Endothelial cell of umbilical vein (primary cell): Measurements from ENCODE around the gene TMEM95. TPM values are rescaled to one million over a fixed set of nuclear protein-coding genes. Genes with fewer than 3 reads are reported as not detected.

Source experiments
- BruUV-seq: library from RNA; stranded (reverse); fragments of 400-500 nt; replicated peaks from 2 replicates; lab custom pipeline; 2021; lab: Mats Ljungman, UMichigan
- CTCF ChIA-PET: fragments of 300-600, 350-600 bp; sonication (Branson Sonifier 250); formaldehyde crosslinking; loops from one replicate; lab custom pipeline; 2021; ENCODE audit warnings: antibody characterized with exemption, inconsistent platforms; lab: Charles Lee
- POLR2A ChIA-PET: fragments of 300-600, 350-600 bp; sonication (Branson Sonifier 250); formaldehyde crosslinking; loops from one replicate; lab custom pipeline; 2021; ENCODE audit warnings: antibody characterized with exemption, inconsistent platforms; lab: Charles Lee
- DNase-seq: peaks from one replicate; pipeline ENCODE4 v3.0.0-alpha.2; 2011; ENCODE audit warnings: low read depth, low spot score
- FAIRE-seq: peaks from 2 replicates; lab custom pipeline; 2011; peaks lifted over from hg19 to GRCh38; lab: Jason Lieb, UNC
- H2AFZ ChIP-seq: 2 replicates; pipeline ENCODE4 v1.6.0; 2012; ENCODE audit warnings: low read depth, low read length, control low read depth, inconsistent platforms
- H3K27ac ChIP-seq: 2 replicates; pipeline ENCODE4 v1.5.1; 2011; ENCODE audit warnings: low read depth, mild to moderate bottlenecking, control low read depth, low read length, moderate library complexity; ENCODE audit not compliant: insufficient read depth
- H3K27me3 ChIP-seq, 2 experiments: 2 replicates each; pipeline versions ENCODE4 v1.6.0 to v1.6.1; 2011; ENCODE audit warnings: low read length in 2 of 2, mixed read lengths in 1 of 2; ENCODE audit not compliant: control insufficient read depth in 2 of 2, insufficient read depth in 2 of 2
- H3K36me3 ChIP-seq, 2 experiments: 2 replicates in 1 of 2; 3 replicates in 1 of 2; pipeline ENCODE4 v1.5.1; 2011; ENCODE audit warnings: low read length in 2 of 2, mild to moderate bottlenecking in 1 of 2, moderate library complexity in 1 of 2; ENCODE audit not compliant: control insufficient read depth in 2 of 2, insufficient read depth in 2 of 2; ENCODE audit errors: extremely low read depth in 1 of 2
- H3K4me1 ChIP-seq: 3 replicates; pipeline ENCODE4 v1.5.1; 2011; ENCODE audit warnings: mild to moderate bottlenecking, low read length; ENCODE audit not compliant: control insufficient read depth, insufficient read depth; ENCODE audit errors: extremely low read depth
- H3K4me2 ChIP-seq: 2 replicates; pipeline ENCODE4 v1.6.1; 2011; ENCODE audit warnings: low read length, control low read depth, mixed read lengths; ENCODE audit not compliant: insufficient read depth
- H3K4me3 ChIP-seq, 3 experiments: fragments of 200-600 bp in 1 of 3; sonication (generic), shearing (Covaris generic) in 1 of 3; replicated peaks in 1 of 3; 2 replicates each; pipeline ENCODE4 v1.5.1; 2011 to 2016; ENCODE audit warnings: control low read depth in 3 of 3, low read length in 3 of 3, mild to moderate bottlenecking in 2 of 3, inconsistent platforms in 1 of 3, low read depth in 1 of 3, moderate library complexity in 1 of 3; ENCODE audit not compliant: insufficient read depth in 1 of 3
- H3K79me2 ChIP-seq: 2 replicates; pipeline ENCODE4 v1.6.0; 2012; ENCODE audit warnings: low read length, inconsistent platforms; ENCODE audit not compliant: control insufficient read depth, insufficient read depth
- H3K9ac ChIP-seq: replicated peaks from 2 replicates; pipeline ENCODE3; 2011; ENCODE audit warnings: low read length, control low read depth; ENCODE audit not compliant: insufficient read depth; ENCODE audit errors: extremely low read depth
- H3K9me1 ChIP-seq: replicated peaks from 3 replicates; pipeline ENCODE4 v1.6.0; 2011; ENCODE audit warnings: mild to moderate bottlenecking, low read length; ENCODE audit not compliant: control insufficient read depth, insufficient read depth; ENCODE audit errors: extremely low read depth
- H3K9me3 ChIP-seq: replicated peaks from 2 replicates; pipeline ENCODE4 v1.5.1; 2012; ENCODE audit warnings: low read length, inconsistent platforms; ENCODE audit not compliant: control insufficient read depth, insufficient read depth
- H4K20me1 ChIP-seq: replicated peaks from 2 replicates; pipeline ENCODE3; 2011; ENCODE audit warnings: mild to moderate bottlenecking, low read length; ENCODE audit not compliant: control insufficient read depth, insufficient read depth; ENCODE audit errors: extremely low read depth
- CTCF ChIP-seq, 2 donors: IDR thresholded peaks; 1 replicate in 1 of 2; 2 replicates in 1 of 2; pipeline ENCODE4 v1.5.1; 2011; ENCODE audit warnings: low read length in 2 of 2, mild to moderate bottlenecking in 2 of 2, moderate library complexity in 2 of 2, control low read depth in 1 of 2, inconsistent platforms in 1 of 2, low read depth in 1 of 2; ENCODE audit not compliant: insufficient read depth in 1 of 2; ENCODE audit errors: extremely low read depth in 1 of 2
- EZH2 ChIP-seq: IDR thresholded peaks from 2 replicates; pipeline ENCODE4 v1.6.1; 2012; ENCODE audit warnings: borderline replicate concordance, low read depth, mild to moderate bottlenecking, moderate library complexity, low read length, inconsistent platforms; ENCODE audit not compliant: severe bottlenecking
- FOS ChIP-seq: IDR thresholded peaks from 2 replicates; pipeline ENCODE4 v1.6.1; 2011; ENCODE audit warnings: mild to moderate bottlenecking, low read length, moderate library complexity, borderline replicate concordance; ENCODE audit not compliant: insufficient read depth
- GATA2 ChIP-seq: IDR thresholded peaks from 2 replicates; pipeline ENCODE4 v1.7.0; 2011; ENCODE audit warnings: low read depth, mild to moderate bottlenecking, moderate library complexity, mixed read lengths, low read length; ENCODE audit not compliant: insufficient read length, insufficient read depth
- JUN ChIP-seq: IDR thresholded peaks from 2 replicates; pipeline ENCODE4 v1.6.1; 2011; ENCODE audit warnings: borderline replicate concordance, low read depth; ENCODE audit not compliant: insufficient read length, insufficient read depth
- MYC ChIP-seq: IDR thresholded peaks from one replicate; pipeline ENCODE4 v1.6.1; 2011; ENCODE audit warnings: mild to moderate bottlenecking, low read depth, low read length
- POLR2A ChIP-seq: IDR thresholded peaks from 2 replicates; pipeline ENCODE4 v1.6.1; 2012; ENCODE audit warnings: low read depth, mild to moderate bottlenecking, control low read depth, low read length
- POLR2AphosphoS5 ChIP-seq: IDR thresholded peaks from 2 replicates; pipeline ENCODE4 v1.6.1; 2012; ENCODE audit warnings: low read depth, mild to moderate bottlenecking, control low read depth, low read length, moderate library complexity; ENCODE audit not compliant: insufficient read depth
- dilution Hi-C: fragments of 300-500 bp; cut with MboI; formaldehyde crosslinking; loops from one replicate; pipeline ENCODE4 v1.15.0; 2019; ENCODE audit warnings: low sequenced_read_pairs; ENCODE audit not compliant: extremely low pct_ligation_motif_present
- intact Hi-C: fragments of 100-400 bp; cut with micrococcal nuclease; formaldehyde crosslinking; loops from one replicate; pipeline ENCODE4 v1.10.0; 2022
- polyA plus RNA-seq, 4 experiments: library from polyadenylated mRNA; depleted of rRNA in 3 of 4; stranded (reverse) in 3 of 4; unstranded in 1 of 4; fragments of >200 nt; gene quantifications; 2 replicates each; pipeline versions ENCODE4 v1.2.1 to v1.2.3, GENCODE V29; 2011 to 2012; ENCODE audit warnings: missing spikeins in 1 of 4
- total RNA-seq: library from RNA; stranded (reverse); gene quantifications from 2 replicates; pipeline ENCODE4 v1.2.3, GENCODE V29; 2021
- TF ChIP-seq, protein P1 (sequence below): IDR thresholded peaks from 2 replicates; pipeline ENCODE4 v1.6.1; 2011; ENCODE audit not compliant: insufficient read depth, insufficient read length

TMEM95 gene
- total and polyA plus RNA-seq, 2 donors (not counting 3 experiments of a cell fraction or from before 2014, with no cell fraction given): not detected

DNA sequence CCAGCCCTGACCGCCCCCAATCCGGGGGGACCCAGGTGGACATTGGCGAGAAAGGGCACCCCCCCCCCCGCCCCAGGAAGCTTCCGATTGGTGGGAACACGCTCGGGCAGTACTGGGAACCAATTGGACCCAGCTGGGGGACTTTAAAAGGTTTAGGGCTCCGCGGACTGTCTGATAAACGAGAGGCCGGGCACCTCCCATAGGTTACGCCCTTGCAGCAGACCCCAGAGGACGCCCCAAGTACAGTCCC, 48.7 kb downstream of the TMEM95 start:
- POLR2A ChIA-PET: interaction anchor here (0.5 to 1.6 kb wide), 16 partner anchors 9 to 340 kb away, joined by 3 to 14 read pairs (median 5); partner anchors contain the start of genes MPDU1, PLSCR3, POLR2A and TMEM102
- peak overlapping the region; percentile 30 for H3K9ac ChIP-seq
- intact Hi-C loops (no loop called here), dilution Hi-C loops (no loop called here)
- H3K27me3 ChIP-seq: no peaks in the 10 kb centered on the region
- no TSS peak for BruUV-seq
- H3K4me3 ChIP-seq: peak overlapping the region; percentile 43 to 61 (median 52)
- DNase-seq (no peak), FAIRE-seq (no peak)
- peak overlapping the region; percentile 50 for H3K4me2 ChIP-seq
- H3K36me3 ChIP-seq: peaks cover 0 to under 1% of the 10 kb centered on the region in 2 experiments
- CTCF ChIA-PET: interaction anchor here (0.6 to 2.9 kb wide), 19 partner anchors 10 to 283 kb away, joined by 3 to 40 read pairs (median 4); partner anchors contain the start of genes CHRNB1, PLSCR3, TMEM102 and TMEM95
- peak overlapping the region; percentile 68 for H2AFZ ChIP-seq
- H4K20me1 ChIP-seq: no peaks in the 10 kb centered on the region
- H3K9me1 ChIP-seq: no peaks in the 10 kb centered on the region
- peak overlapping the region; percentile 21 for H3K27ac ChIP-seq
- peaks cover 4% of the 10 kb centered on the region for H3K79me2 ChIP-seq
- no peaks in the 10 kb centered on the region for H3K9me3 ChIP-seq
- peaks cover 12% of the 10 kb centered on the region for H3K4me1 ChIP-seq
- no peak for TF ChIP-seq CTCF (IDR thresholded peaks at IDR 0.05; ENCODE audit: extremely low read depth in 1 of 2, insufficient read depth in 1 of 2, low read depth in 1 of 2, low read length in 2 of 2)
- TF ChIP-seq, protein P1, sequence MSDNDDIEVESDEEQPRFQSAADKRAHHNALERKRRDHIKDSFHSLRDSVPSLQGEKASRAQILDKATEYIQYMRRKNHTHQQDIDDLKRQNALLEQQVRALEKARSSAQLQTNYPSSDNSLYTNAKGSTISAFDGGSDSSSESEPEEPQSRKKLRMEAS: no peak
- TF ChIP-seq EZH2: no peak
- no peak for TF ChIP-seq POLR2AphosphoS5
- no peak for TF ChIP-seq JUN
- no peak for TF ChIP-seq GATA2
- no peak for TF ChIP-seq FOS
- no peak for TF ChIP-seq MYC
- TF ChIP-seq POLR2A: no peak
